Stimulated activated CD4-positive, alpha-beta T cell treated with anti-CD3 and anti-CD28 coated beads, Interleukin-1b, Interleukin-23, amount 100 ng/mL, for 24 hours (primary cell): ENCODE measurements around the gene PRAMEF12.
"Not testable (repeated sequence)": the region's sequence is repeated elsewhere in the genome, so short reads cannot be mapped to it uniquely, and the experiment has no call there.

Experiments used
- DNase-seq, 4 experiments: peaks; one replicate each; pipeline ENCODE4 v3.0.0-alpha.2; 2020; ENCODE audit warnings: low read depth in 4 of 4, low spot score in 1 of 4

The PRAMEF12 gene

DNA sequence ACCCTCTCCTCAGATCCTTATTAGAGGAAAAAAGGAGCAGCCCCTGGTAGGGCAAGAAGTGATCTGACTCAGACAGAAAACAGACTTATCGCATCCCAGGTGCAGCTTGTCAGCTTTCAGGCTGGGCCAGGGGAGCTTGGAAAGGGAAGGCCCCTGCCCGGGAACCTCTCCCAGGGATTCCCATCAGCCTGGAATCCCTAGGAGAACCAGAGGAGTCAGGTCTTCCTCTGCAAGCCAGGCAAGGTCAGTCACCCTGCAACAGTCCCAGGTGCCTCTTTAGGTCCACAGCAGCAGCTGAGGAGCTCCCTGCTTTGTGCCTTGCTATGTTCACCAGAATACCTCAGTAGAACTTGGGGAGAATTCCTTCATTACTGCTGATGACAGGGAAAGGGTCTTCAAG, 2.9 kb upstream of the PRAMEF12 start:
- DNase-seq, result no peak

DNA sequence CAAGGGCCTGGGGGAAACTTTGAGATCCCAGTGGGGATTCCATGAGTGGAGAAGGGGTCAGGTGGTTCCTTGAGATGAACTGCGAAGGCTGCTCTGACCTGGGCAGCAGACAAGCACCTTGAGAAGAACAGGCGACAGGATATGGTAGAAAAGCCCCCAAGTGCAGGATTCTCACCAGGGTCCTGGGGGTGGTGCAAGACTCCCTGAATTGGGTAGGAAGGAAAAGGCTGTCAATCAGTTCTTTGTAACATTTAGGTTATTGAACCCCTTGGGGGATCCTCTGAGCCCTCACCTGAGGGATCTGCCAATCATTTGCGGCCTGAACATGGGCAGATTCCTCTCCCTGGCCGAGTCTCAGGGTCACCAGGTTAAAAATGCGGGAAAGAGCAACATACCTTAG, 2.4 kb upstream of the PRAMEF12 start:
- DNase-seq, result no peak

DNA sequence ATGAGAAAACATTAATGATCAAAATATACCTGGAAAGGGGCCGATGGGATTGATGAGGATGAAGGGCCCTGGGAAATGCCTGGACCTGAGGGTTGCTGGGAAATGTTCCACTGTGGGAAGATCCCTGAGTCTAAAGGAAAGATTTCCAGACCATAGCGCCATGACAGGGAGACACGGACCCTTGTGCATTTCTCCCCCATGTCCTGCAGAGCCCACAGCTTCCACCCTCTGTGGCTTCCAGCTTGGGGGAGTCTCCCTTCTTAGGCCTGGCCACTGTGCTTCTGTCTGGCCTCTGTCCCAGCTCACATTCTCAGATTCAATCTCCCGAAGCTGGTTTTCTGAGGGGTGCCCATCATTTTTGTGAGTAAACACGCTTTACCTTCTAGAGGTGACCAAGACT, 1.0 kb upstream of the PRAMEF12 start:
- DNase-seq, result no peak

GRCh38 chr1:12774801-12775345, 1.3 kb downstream of the PRAMEF12 start:
- no peak for DNase-seq

- DNase-seq, result no peak
Measured at GRCh38 chr1:12775443-12775842, 1.9 kb downstream of the PRAMEF12 start.

- DNase-seq, result no peak
Measured at GRCh38 chr1:12776801-12777557, 3.4 kb downstream of the PRAMEF12 start.

DNA sequence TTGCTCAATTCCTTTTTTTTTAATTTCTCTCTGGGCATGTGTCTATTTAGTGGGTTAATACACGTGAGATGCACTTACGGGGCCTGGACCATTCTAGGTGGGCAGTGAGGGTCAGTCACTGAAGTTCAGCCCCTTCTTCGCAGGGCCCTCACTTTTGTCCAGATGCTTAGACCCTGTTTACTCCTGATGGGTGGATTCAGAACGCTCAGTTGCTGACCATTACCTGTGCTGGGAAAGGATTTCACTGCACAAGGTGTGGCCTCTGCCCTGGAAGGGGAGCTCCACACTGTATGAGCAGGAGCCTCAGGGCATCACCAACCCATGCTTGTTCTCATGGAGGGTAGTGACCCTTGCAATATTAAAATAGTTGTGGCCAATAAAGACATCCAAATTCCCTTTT, 4.5 kb downstream of the PRAMEF12 start:
- DNase-seq, result no peak

DNA sequence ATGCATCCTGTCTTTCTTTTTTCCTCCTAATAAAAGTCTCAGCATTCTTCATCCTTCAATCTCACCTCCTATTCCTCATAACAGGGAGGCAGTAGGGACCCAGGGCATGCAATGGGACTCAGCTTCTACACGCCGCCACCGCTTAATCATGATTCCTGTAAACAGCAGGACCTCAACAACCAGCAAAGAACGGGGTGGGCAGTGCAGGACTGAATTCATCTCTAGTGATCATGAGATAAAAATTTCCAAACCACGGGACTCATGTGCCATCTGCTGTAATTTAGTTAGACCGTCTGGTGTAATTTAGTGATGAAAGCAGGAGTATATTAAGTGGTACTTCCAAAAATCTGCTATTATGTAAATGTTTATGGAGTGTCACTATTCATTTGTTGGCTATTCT, 5.4 kb downstream of the PRAMEF12 start:
- no peak for DNase-seq

- not testable (repeated sequence) for DNase-seq
Measured at GRCh38 chr1:12781488-12781887, 8.0 kb downstream of the PRAMEF12 start.

DNA sequence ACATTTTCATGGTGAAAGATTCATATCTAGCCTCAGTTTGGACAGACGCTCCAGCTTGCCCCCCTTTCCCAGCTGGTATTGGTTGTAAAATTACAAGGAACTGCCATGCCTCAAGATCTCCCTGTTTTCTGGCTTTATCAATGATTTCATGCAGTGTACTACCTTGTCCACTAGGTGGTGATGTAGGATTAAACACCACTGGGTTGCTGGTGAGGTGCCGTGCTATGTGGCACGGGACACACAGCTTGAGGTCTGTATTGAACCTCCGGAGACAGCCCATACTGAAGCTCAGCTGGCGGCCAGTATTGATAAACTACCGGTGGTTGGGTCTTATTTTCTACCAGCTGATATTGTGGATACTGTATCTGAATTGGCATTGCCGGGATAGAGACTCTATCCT, 10.2 kb downstream of the PRAMEF12 start:
- DNase-seq, result not testable (repeated sequence)

GRCh38 chr1:12784729-12785128, 11.2 kb downstream of the PRAMEF12 start:
- DNase-seq, result not testable (repeated sequence)

GRCh38 chr1:12791097-12791496, 17.6 kb downstream of the PRAMEF12 start, which contains the start of gene PRAMEF1:
Gene PRAMEF1, plus strand, starts transcription at chr1:12791397. Its CDS starts 1,831 bp downstream, at chr1:12793228.
- not testable (repeated sequence) for DNase-seq

GRCh38 chr1:12798911-12799310, 25.4 kb downstream of the PRAMEF12 start:
- no peak for DNase-seq

DNA sequence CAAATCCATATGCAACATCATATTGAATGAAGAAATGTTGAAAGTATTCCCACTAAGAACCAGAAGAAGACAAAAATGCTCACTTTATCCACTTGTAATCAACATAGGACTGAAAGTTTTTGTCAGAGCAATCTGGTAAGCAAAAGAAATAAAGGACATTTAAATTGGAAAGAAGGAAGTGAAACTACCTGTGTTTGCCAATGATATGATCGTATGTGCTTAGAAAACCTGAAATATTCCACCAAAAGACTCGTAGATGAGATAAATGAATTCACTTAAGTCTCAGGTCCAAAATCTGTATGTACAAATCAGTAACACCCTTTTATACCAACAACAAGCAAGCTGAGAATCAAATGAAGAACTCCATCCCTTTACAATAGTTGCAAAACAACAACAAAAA, 26.2 kb downstream of the PRAMEF12 start:
- DNase-seq, result no peak

DNA sequence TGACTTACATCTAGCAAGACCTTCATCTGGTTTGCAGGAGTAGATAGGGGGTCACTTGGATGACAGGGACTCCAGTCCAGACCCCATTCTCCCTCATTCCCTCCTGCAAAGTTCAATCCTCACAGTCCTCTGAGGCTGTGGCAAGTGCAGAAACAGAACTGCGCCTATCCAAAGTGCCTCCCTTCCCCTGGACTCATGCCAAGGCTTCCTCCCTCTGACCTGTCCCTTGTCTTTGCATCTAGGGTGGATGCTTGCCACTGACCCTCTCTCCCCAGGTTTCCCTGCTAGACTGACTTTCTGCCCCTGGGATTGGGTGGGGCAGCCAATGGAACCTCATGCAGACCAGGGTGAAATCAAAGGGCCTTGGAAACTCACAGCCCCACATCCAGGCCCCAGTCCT, 36.4 kb downstream of the PRAMEF12 start:
- no peak for DNase-seq

GRCh38 chr1:12810691-12811408, 37.3 kb downstream of the PRAMEF12 start:
- no peak for DNase-seq

- no peak for DNase-seq
Measured at GRCh38 chr1:12811409-12811784, 37.9 kb downstream of the PRAMEF12 start.

GRCh38 chr1:12819061-12819460, 45.5 kb downstream of the PRAMEF12 start:
- DNase-seq, result not testable (repeated sequence)
